ENCODE measurements around the gene EPHB2.

GRCh38 chr1:22860414-22860800 lies 149.8 kb downstream of the EPHB2 start:
- TF ChIP-seq CTCF (IDR thresholded peaks at IDR 0.05) (no peak), POLR2A (IDR thresholded peaks at IDR 0.05) (no peak)

Measured in testis (tissue), 2 donors.